Upper lobe of left lung (tissue), 4 donors: ENCODE results near the gene ARHGAP23.

Source experiments
- EP300 ChIP-seq, 4 donors: sonication (generic); formaldehyde crosslinking; IDR thresholded peaks; one replicate each; pipeline ENCODE4 v1.5.1; 2017; ENCODE audit warnings: antibody characterized with exemption in 4 of 4, control low read depth in 2 of 4
- POLR2A ChIP-seq, 4 donors: fragments of 450-650 bp; IDR thresholded peaks; one replicate each; pipeline ENCODE4 v1.5.1; 2016 to 2017; ENCODE audit warnings: antibody characterized with exemption in 4 of 4, mild to moderate bottlenecking in 2 of 4
- POLR2AphosphoS5 ChIP-seq, 2 donors: sonication (generic); formaldehyde crosslinking; IDR thresholded peaks; one replicate each; pipeline ENCODE4 v1.5.1; 2017; ENCODE audit warnings: antibody characterized with exemption in 2 of 2
- TF ChIP-seq, protein P1 (sequence below), 6 experiments: fragments of 450-650 bp in 4 of 6; fragments of 200-600 bp in 2 of 6; sonication (generic) in 2 of 6; IDR thresholded peaks; one replicate each; pipeline ENCODE4 v1.5.1; 2016 to 2019; ENCODE audit warnings: antibody characterized with exemption in 6 of 6

DNA sequence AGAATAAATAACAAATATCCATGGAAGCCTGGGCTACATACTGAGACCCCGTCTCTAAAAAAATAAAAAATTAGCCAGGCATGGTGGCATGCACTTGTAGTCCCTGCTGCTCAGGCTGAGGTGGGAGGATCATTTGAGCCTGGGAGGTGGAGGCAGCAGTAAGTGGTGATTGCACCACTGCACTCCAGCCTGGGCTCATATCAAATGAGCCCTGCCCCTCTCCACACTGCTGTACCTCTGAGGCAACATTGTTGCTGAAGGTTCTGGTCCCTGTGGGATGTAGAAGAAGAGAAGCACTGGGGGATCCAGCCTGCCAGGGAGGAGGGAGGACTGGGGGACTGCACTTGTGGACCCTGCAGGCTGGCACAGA, 11.4 kb upstream of the ARHGAP23 start:
- no peak for TF ChIP-seq POLR2A (IDR thresholded peaks at IDR 0.05)
- TF ChIP-seq, protein P1, sequence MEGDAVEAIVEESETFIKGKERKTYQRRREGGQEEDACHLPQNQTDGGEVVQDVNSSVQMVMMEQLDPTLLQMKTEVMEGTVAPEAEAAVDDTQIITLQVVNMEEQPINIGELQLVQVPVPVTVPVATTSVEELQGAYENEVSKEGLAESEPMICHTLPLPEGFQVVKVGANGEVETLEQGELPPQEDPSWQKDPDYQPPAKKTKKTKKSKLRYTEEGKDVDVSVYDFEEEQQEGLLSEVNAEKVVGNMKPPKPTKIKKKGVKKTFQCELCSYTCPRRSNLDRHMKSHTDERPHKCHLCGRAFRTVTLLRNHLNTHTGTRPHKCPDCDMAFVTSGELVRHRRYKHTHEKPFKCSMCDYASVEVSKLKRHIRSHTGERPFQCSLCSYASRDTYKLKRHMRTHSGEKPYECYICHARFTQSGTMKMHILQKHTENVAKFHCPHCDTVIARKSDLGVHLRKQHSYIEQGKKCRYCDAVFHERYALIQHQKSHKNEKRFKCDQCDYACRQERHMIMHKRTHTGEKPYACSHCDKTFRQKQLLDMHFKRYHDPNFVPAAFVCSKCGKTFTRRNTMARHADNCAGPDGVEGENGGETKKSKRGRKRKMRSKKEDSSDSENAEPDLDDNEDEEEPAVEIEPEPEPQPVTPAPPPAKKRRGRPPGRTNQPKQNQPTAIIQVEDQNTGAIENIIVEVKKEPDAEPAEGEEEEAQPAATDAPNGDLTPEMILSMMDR (IDR thresholded peaks at IDR 0.05) = no peak
- TF ChIP-seq POLR2AphosphoS5 (IDR thresholded peaks at IDR 0.05) = no peak
- no peak for TF ChIP-seq EP300 (IDR thresholded peaks at IDR 0.05)
